ENCODE data around the gene MAP3K1. TPM values are rescaled to one million over a fixed set of nuclear protein-coding genes. Genes with fewer than 3 reads are reported as not detected.

Gene MAP3K1
- total RNA-seq, 1 donor from 2014 or later: 26.3 TPM

GRCh38 chr5:56849671-56850070 lies 34.3 kb downstream of the MAP3K1 start:
- no peaks in the 10 kb centered on the region for H3K27me3 Mint-ChIP-seq (ENCODE audit: low read depth)

GRCh38 chr5:56850423-56850822 lies 35.1 kb downstream of the MAP3K1 start:
- Mint-ChIP-seq H3K36me3 (ENCODE audit: low read depth) (no peaks in the 10 kb centered on the region), H3K9me3 (no peaks in the 10 kb centered on the region), H3K27me3 (ENCODE audit: low read depth) (no peaks in the 10 kb centered on the region), H3K4me3 (no peak overlapping the region), H3K4me1 (peaks cover 37% of the 10 kb centered on the region), H3K27ac (ENCODE audit: unreplicated experiment) (no peak overlapping the region)
- DNase-seq (ENCODE audit: low read depth, low spot score): no peak
- TF ChIP-seq CTCF (conservative IDR thresholded peaks at IDR 0.05): no peak

More at GRCh38 chr5:56849671-56850070, 34.3 kb downstream of the MAP3K1 start:
- H3K4me3 Mint-ChIP-seq: no peak overlapping the region
- no peaks in the 10 kb centered on the region for H3K9me3 Mint-ChIP-seq
- H3K36me3 Mint-ChIP-seq (ENCODE audit: low read depth): no peaks in the 10 kb centered on the region
- no peak for TF ChIP-seq CTCF (conservative IDR thresholded peaks at IDR 0.05)
- peaks cover 39% of the 10 kb centered on the region for H3K4me1 Mint-ChIP-seq
- H3K27ac Mint-ChIP-seq (ENCODE audit: unreplicated experiment): no peak overlapping the region
- no peak for DNase-seq (ENCODE audit: low read depth, low spot score)

DNA sequence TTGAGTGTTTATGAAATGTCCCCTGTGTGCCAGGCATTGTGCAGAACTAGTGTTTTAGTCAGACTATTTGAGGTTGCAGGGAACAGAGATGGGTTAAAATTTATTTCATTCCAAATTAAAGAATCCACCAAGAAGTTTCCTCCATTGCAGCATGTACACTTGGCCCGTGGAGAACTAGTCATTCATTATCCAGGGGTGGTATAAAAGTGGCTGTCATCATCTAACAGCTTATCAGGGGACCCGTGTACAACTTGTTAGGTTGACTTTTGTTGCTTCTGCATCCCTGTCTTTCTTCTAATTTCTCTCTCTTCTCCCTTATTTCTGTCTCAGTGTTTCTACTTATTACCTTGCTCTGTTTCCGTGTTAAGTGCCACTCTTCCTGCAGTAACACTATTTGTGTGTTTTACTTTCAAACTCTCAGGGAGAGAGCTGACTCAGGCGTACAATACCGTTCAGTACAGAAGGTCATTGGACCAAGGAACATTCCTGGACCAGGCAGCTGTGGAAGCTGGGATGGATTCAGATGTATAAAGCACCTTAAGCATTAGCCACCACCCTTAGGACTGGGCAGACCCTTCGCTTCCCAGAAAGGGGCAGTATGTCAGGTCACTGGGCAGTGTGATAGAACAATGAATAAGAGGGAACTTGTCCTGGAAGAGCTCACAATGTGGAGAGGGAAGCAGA lies 36.1 kb downstream of the MAP3K1 start:
- no peaks in the 10 kb centered on the region for H3K36me3 Mint-ChIP-seq (ENCODE audit: low read depth)
- no peak overlapping the region for H3K27ac Mint-ChIP-seq (ENCODE audit: unreplicated experiment)
- H3K4me3 Mint-ChIP-seq: no peak overlapping the region
- H3K27me3 Mint-ChIP-seq (ENCODE audit: low read depth): no peaks in the 10 kb centered on the region
- no peaks in the 10 kb centered on the region for H3K9me3 Mint-ChIP-seq
- peaks cover 36% of the 10 kb centered on the region for H3K4me1 Mint-ChIP-seq
- no peak for TF ChIP-seq CTCF (conservative IDR thresholded peaks at IDR 0.05)
- DNase-seq (ENCODE audit: low read depth, low spot score): no peak

DNA sequence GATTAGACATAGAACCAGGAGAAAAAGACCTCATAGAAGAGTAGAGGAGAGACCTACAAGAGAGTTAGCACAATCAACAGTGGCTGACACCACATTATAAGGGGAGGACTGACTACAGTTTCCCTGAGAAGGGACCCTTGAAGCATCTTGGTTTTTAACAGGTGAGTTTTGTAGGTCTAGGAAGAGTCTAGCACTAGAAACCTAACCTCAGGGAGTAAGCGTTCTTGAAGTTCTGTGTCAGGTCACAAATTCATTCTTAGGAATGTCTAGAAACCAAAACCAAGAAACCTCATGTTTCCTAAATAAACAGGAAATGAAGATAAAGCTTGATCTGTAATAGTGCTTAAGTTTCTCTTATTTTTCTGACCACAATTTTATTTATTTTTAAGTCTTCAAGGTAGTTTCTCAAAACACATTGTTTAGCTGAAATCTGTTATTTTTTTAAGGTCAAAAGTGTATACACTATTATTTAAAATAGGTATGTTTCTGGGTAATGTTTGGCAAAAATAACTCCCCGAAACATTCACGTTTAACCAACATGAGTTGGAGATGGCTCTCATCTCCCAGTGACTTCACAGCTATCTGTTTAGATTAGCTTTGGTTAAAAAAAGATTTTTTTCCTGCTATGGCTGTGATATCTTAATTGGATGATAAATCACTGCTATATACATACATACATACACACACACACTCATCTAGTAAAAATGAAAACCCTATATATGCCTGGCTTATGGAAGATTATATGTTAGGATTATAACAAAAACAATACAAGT lies 37.1 kb downstream of the MAP3K1 start:
- no peak overlapping the region for H3K4me3 Mint-ChIP-seq
- no peak for DNase-seq (ENCODE audit: low read depth, low spot score)
- no peaks in the 10 kb centered on the region for H3K36me3 Mint-ChIP-seq (ENCODE audit: low read depth)
- TF ChIP-seq CTCF (conservative IDR thresholded peaks at IDR 0.05): no peak
- no peaks in the 10 kb centered on the region for H3K9me3 Mint-ChIP-seq
- H3K4me1 Mint-ChIP-seq: peaks cover 36% of the 10 kb centered on the region
- peak overlapping the region; percentile 22 for H3K27ac Mint-ChIP-seq (ENCODE audit: unreplicated experiment)
- no peaks in the 10 kb centered on the region for H3K27me3 Mint-ChIP-seq (ENCODE audit: low read depth)

- H3K4me3 Mint-ChIP-seq: no peak overlapping the region
- no peaks in the 10 kb centered on the region for H3K9me3 Mint-ChIP-seq
- TF ChIP-seq CTCF (conservative IDR thresholded peaks at IDR 0.05): no peak
- DNase-seq (ENCODE audit: low read depth, low spot score): no peak
- H3K4me1 Mint-ChIP-seq: peaks cover 27% of the 10 kb centered on the region
- H3K27me3 Mint-ChIP-seq (ENCODE audit: low read depth): no peaks in the 10 kb centered on the region
- peaks cover 2% of the 10 kb centered on the region for H3K36me3 Mint-ChIP-seq (ENCODE audit: low read depth)
- no peak overlapping the region for H3K27ac Mint-ChIP-seq (ENCODE audit: unreplicated experiment)
Observed at GRCh38 chr5:56853698-56854097, 38.3 kb downstream of the MAP3K1 start.

Measured in neural crest cell (in vitro differentiated cells).